DOHH2 (cell line): Measurements from ENCODE around the gene FBXL13.

Source experiments
- H3F3A ChIP-seq: fragments of 200-600 bp; sonication (generic), shearing (Covaris generic); 2 replicates; pipeline ENCODE4 v1.6.0; 2016; ENCODE audit warnings: antibody characterized with exemption, mild to moderate bottlenecking; ENCODE audit not compliant: control insufficient read depth, insufficient read depth
- H3K27ac ChIP-seq: fragments of 200-600 bp; sonication (generic); 2 replicates; pipeline ENCODE4 v1.5.1; 2014; ENCODE audit warnings: low read depth, mild to moderate bottlenecking, low read length, moderate library complexity
- H3K27me3 ChIP-seq: fragments of 200-600 bp; sonication (generic); 2 replicates; pipeline ENCODE4 v1.6.1; 2014; ENCODE audit warnings: mild to moderate bottlenecking, low read length, mixed read lengths; ENCODE audit not compliant: control insufficient read depth
- H3K36me3 ChIP-seq: fragments of 200-600 bp; sonication (generic); 2 replicates; pipeline ENCODE4 v1.6.1; 2014; ENCODE audit warnings: mild to moderate bottlenecking, low read length, moderate library complexity, mixed read lengths; ENCODE audit not compliant: control insufficient read depth
- H3K4me1 ChIP-seq: fragments of 200-600 bp; sonication (generic); 2 replicates; pipeline ENCODE4 v1.6.1; 2014; ENCODE audit warnings: mild to moderate bottlenecking, low read length, mixed read lengths; ENCODE audit not compliant: control insufficient read depth
- H3K4me2 ChIP-seq: fragments of 200-600 bp; sonication (generic); 2 replicates; pipeline ENCODE4 v1.6.0; 2014; ENCODE audit warnings: mild to moderate bottlenecking, low read length, moderate library complexity
- H3K4me3 ChIP-seq: fragments of 200-600 bp; sonication (generic); 2 replicates; pipeline ENCODE4 v1.5.1; 2014; ENCODE audit warnings: mild to moderate bottlenecking, low read length, mixed read lengths
- H3K79me2 ChIP-seq: fragments of 200-600 bp; sonication (generic); 2 replicates; pipeline ENCODE4 v1.6.1; 2014; ENCODE audit warnings: mild to moderate bottlenecking, low read length, mixed read lengths; ENCODE audit not compliant: control insufficient read depth
- H3K9me2 ChIP-seq: fragments of 200-600 bp; sonication (generic); replicated peaks from 2 replicates; pipeline ENCODE4 v1.6.1; 2014; ENCODE audit warnings: mild to moderate bottlenecking, low read length, mixed read lengths; ENCODE audit not compliant: control insufficient read depth
- H3K9me3 ChIP-seq: fragments of 200-600 bp; sonication (generic); 2 replicates; pipeline ENCODE4 v1.6.1; 2014; ENCODE audit warnings: antibody characterized with exemption, low read length, mixed read lengths; ENCODE audit not compliant: control insufficient read depth, insufficient read depth
- H4K20me1 ChIP-seq: fragments of 200-600 bp; sonication (generic); 2 replicates; pipeline ENCODE4 v1.6.0; 2014; ENCODE audit warnings: low read depth, mild to moderate bottlenecking, antibody characterized with exemption, low read length, moderate library complexity; ENCODE audit not compliant: control insufficient read depth, insufficient read depth
- EZH2phosphoT487 ChIP-seq: fragments of 200-600 bp; sonication (generic); IDR thresholded peaks from 2 replicates; pipeline ENCODE4 v1.6.1; 2017; ENCODE audit warnings: borderline replicate concordance, mild to moderate bottlenecking, antibody characterized with exemption, low read length, moderate library complexity, mixed read lengths
- TF ChIP-seq, protein P1 (sequence below): fragments of 200-600 bp; sonication (generic); IDR thresholded peaks from one replicate; pipeline ENCODE4 v1.5.1; 2014; ENCODE audit warnings: antibody characterized with exemption, mild to moderate bottlenecking, low read depth, low read length; ENCODE audit not compliant: poor library complexity, severe bottlenecking

Gene FBXL13

DNA sequence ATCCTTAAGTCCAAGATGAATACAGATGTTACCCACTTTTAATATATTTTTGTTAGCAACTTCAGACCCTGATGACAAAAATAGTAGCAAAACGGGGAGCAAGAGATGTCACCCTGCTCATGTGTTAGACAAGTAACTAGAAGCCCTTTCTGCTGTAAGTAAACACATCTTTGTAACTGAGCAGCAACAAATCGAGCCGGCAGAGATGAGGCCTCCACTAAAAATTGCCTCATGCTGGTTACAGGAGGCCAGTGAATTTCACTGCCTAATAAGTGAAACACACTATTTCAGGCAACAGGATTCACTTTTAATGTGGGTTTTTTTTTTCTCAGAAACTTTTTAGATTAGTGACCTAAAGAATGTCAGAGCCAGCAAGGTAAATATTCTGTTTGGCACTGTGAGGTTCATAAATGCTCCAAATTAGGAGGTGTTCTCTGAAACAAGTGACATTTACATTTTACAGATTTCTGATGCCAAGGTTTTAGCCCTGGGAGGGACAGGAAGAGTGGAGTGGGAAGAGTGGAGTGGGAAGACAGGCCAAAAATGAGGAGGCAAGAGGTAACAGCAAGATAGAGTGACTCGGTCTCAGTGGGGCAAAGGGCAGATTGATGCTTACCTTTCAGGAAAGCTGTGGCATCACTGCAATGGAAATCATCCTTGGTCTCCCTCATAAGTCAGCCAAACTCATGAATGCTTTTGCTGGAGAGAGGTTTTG is 215.4 kb downstream of the FBXL13 start:
- Histone ChIP-seq H4K20me1 (no peaks in the 10 kb centered on the region), H3K9me3 (no peaks in the 10 kb centered on the region), H3K36me3 (no peaks in the 10 kb centered on the region), H3K4me2 (no peak overlapping the region), H3K27me3 (no peaks in the 10 kb centered on the region), H3K79me2 (no peaks in the 10 kb centered on the region), H3K9me2 (no peaks in the 10 kb centered on the region), H3K4me1 (no peaks in the 10 kb centered on the region), H3F3A (no peaks in the 10 kb centered on the region), H3K27ac (no peak overlapping the region), H3K4me3 (no peak overlapping the region)
- TF ChIP-seq, protein P1, sequence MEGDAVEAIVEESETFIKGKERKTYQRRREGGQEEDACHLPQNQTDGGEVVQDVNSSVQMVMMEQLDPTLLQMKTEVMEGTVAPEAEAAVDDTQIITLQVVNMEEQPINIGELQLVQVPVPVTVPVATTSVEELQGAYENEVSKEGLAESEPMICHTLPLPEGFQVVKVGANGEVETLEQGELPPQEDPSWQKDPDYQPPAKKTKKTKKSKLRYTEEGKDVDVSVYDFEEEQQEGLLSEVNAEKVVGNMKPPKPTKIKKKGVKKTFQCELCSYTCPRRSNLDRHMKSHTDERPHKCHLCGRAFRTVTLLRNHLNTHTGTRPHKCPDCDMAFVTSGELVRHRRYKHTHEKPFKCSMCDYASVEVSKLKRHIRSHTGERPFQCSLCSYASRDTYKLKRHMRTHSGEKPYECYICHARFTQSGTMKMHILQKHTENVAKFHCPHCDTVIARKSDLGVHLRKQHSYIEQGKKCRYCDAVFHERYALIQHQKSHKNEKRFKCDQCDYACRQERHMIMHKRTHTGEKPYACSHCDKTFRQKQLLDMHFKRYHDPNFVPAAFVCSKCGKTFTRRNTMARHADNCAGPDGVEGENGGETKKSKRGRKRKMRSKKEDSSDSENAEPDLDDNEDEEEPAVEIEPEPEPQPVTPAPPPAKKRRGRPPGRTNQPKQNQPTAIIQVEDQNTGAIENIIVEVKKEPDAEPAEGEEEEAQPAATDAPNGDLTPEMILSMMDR: no peak
- TF ChIP-seq EZH2phosphoT487: no peak

DNA sequence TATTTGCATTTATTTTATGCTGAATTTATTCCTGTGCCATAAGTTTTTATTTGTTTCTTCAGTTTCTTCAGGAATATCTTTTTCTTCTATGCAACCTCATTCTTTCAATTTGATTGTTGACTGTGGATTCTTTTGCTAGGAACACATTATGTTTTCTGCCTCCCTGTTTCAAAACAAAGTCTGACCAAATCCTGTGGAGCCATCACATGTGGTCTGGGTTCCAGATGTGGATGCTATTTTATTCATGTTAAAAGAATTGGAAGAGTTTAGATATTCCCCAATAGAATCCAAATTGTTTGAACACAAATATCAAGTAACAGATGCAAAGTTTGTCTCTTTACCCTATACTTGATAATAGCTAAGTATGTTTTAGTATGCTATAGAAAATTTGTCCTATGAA is 218.6 kb downstream of the FBXL13 start:
- no peak overlapping the region for H3K27ac ChIP-seq
- H4K20me1 ChIP-seq: no peaks in the 10 kb centered on the region
- no peaks in the 10 kb centered on the region for H3F3A ChIP-seq
- H3K4me1 ChIP-seq: no peaks in the 10 kb centered on the region
- no peak overlapping the region for H3K4me3 ChIP-seq
- no peaks in the 10 kb centered on the region for H3K79me2 ChIP-seq
- no peaks in the 10 kb centered on the region for H3K36me3 ChIP-seq
- H3K27me3 ChIP-seq: no peaks in the 10 kb centered on the region
- no peak for TF ChIP-seq EZH2phosphoT487
- TF ChIP-seq, protein P1: no peak
- H3K9me3 ChIP-seq: peaks cover 5% of the 10 kb centered on the region; the same call in 1 of the 2 replicates
- H3K9me2 ChIP-seq: no peaks in the 10 kb centered on the region
- H3K4me2 ChIP-seq: no peak overlapping the region

DNA sequence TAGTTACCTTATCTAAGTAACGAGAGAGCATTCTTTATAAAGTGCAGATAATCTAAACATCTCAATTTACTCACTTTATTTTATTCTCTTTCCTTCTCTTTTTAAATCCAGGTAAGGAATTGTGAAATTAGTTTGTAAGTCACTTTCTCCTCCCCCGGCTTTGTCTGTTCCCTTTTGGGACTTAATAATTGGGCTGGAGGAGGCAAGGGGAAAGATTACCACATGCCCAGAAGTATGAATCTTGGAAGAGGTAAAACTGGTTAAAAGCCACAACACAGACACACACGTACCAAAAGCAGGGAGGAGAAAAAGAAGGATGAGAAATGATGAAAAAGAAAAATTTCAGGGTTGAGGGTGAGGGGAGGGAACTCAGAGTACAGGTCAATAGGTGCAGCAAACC is 225.1 kb downstream of the FBXL13 start:
- Histone ChIP-seq H3K36me3 (no peaks in the 10 kb centered on the region), H3K27me3 (no peaks in the 10 kb centered on the region), H4K20me1 (no peaks in the 10 kb centered on the region), H3K9me3 (peaks cover 5% of the 10 kb centered on the region; the same call in 1 of the 2 replicates), H3K4me1 (no peaks in the 10 kb centered on the region), H3K27ac (no peak overlapping the region), H3K79me2 (no peaks in the 10 kb centered on the region), H3K4me3 (no peak overlapping the region), H3K4me2 (no peak overlapping the region), H3F3A (no peaks in the 10 kb centered on the region), H3K9me2 (no peaks in the 10 kb centered on the region)
- TF ChIP-seq EZH2phosphoT487: no peak
- TF ChIP-seq, protein P1: no peak
